Hematopoietic multipotent progenitor cell treated with erythropoietin and hydrocortisone succinate and interleukin-3 and kit ligand, for 8 days (in vitro differentiated cells): ENCODE data around the gene LPCAT1.

Experiments used
- DNase-seq: peaks from one replicate; pipeline ENCODE4 v3.0.0-alpha.2; 2015

LPCAT1 gene

GRCh38 chr5:1419476-1420210, 104.1 kb downstream of the LPCAT1 start:
- DNase-seq: no peak

- DNase-seq: no peak
Observed at GRCh38 chr5:1418921-1419280, 104.9 kb downstream of the LPCAT1 start.

GRCh38 chr5:1418238-1418920, 105.4 kb downstream of the LPCAT1 start:
- no peak for DNase-seq

- no peak for DNase-seq
Observed at GRCh38 chr5:1417586-1418225, 106.1 kb downstream of the LPCAT1 start.

GRCh38 chr5:1416856-1417469, 106.8 kb downstream of the LPCAT1 start:
- no peak for DNase-seq

- DNase-seq: no peak
Observed at GRCh38 chr5:1415626-1416360, 108.0 kb downstream of the LPCAT1 start.

- DNase-seq: no peak
Observed at GRCh38 chr5:1415059-1415425, 108.7 kb downstream of the LPCAT1 start.

GRCh38 chr5:1414311-1415058, 109.3 kb downstream of the LPCAT1 start:
- no peak for DNase-seq

- no peak for DNase-seq
Observed at GRCh38 chr5:1413611-1414241, 110.0 kb downstream of the LPCAT1 start.

GRCh38 chr5:1413211-1413610, 110.5 kb downstream of the LPCAT1 start:
- DNase-seq: no peak

- no peak for DNase-seq
Observed at GRCh38 chr5:1412621-1413020, 111.1 kb downstream of the LPCAT1 start.

GRCh38 chr5:1412163-1412562, 111.6 kb downstream of the LPCAT1 start:
- no peak for DNase-seq
